PC-9 (cell line): Measurements from ENCODE around the gene LAMA3. TPM values are rescaled to one million over a fixed set of nuclear protein-coding genes. Genes with fewer than 3 reads are reported as not detected.

Source experiments
- BruUV-seq: library from RNA; stranded (reverse); fragments of 400-500 nt; replicated peaks from 2 replicates; lab custom pipeline; 2021; lab: Mats Ljungman, UMichigan
- CTCF ChIA-PET: fragments of 300-600 bp; sonication (Branson Sonifier 250); formaldehyde crosslinking; loops from one replicate; lab custom pipeline; 2022; ENCODE audit warnings: antibody characterized with exemption; lab: Charles Lee
- POLR2A ChIA-PET: fragments of 300-600 bp; sonication (Branson Sonifier 250); formaldehyde crosslinking; loops from one replicate; lab custom pipeline; 2022; ENCODE audit warnings: antibody characterized with exemption; ENCODE audit not compliant: unreplicated experiment; lab: Charles Lee
- DNase-seq, 2 experiments: peaks; one replicate each; pipeline versions ENCODE4 v3.0.0 to v3.0.0-alpha.2; 2015 to 2022; ENCODE audit warnings: mixed read lengths in 1 of 2
- H2AFZ ChIP-seq: fragments of 200-600 bp; sonication (generic); 2 replicates; pipeline ENCODE4 v1.8.1; 2017; ENCODE audit warnings: antibody characterized with exemption
- H3F3A ChIP-seq: fragments of 200-600 bp; sonication (generic); 2 replicates; pipeline ENCODE4 v1.8.1; 2017; ENCODE audit warnings: antibody characterized with exemption, mild to moderate bottlenecking, low read depth; ENCODE audit not compliant: insufficient read depth
- H3K27ac ChIP-seq: fragments of 200-600 bp; sonication (generic); 2 replicates; pipeline ENCODE4 v1.6.1; 2016; ENCODE audit warnings: mixed run types
- H3K27me3 ChIP-seq: fragments of 200-600 bp; sonication (generic); 2 replicates; pipeline ENCODE4 v1.6.1; 2016; ENCODE audit warnings: low read depth, mixed run types; ENCODE audit not compliant: insufficient read depth
- H3K36me3 ChIP-seq: fragments of 200-600 bp; sonication (generic); 2 replicates; pipeline ENCODE4 v1.6.1; 2016; ENCODE audit warnings: low read depth, mixed run types
- H3K4me1 ChIP-seq: fragments of 200-600 bp; sonication (generic); replicated peaks from 2 replicates; pipeline ENCODE4 v1.6.1; 2016; ENCODE audit warnings: mixed run types; ENCODE audit not compliant: insufficient read depth
- H3K4me2 ChIP-seq: fragments of 200-600 bp; sonication (generic); 2 replicates; pipeline ENCODE4 v1.6.1; 2017; ENCODE audit warnings: mixed run types
- H3K4me3 ChIP-seq: fragments of 200-600 bp; sonication (generic); 2 replicates; pipeline ENCODE4 v1.6.1; 2016; ENCODE audit warnings: mixed run types
- H3K79me2 ChIP-seq: fragments of 200-600 bp; sonication (generic); 2 replicates; pipeline ENCODE4 v1.6.1; 2017; ENCODE audit warnings: low read depth, mixed run types
- H3K9me2 ChIP-seq: fragments of 200-600 bp; sonication (generic); 2 replicates; pipeline ENCODE4 v1.8.1; 2017; ENCODE audit warnings: mild to moderate bottlenecking; ENCODE audit not compliant: insufficient read depth
- H3K9me3 ChIP-seq: fragments of 200-600 bp; sonication (generic); 2 replicates; pipeline ENCODE4 v1.8.1; 2016; ENCODE audit warnings: low read depth; ENCODE audit not compliant: insufficient read depth
- H4K20me1 ChIP-seq: fragments of 200-600 bp; sonication (generic); 2 replicates; pipeline ENCODE4 v1.8.1; 2017; ENCODE audit not compliant: insufficient read depth
- CTCF ChIP-seq: fragments of 200-600 bp; sonication (generic); conservative IDR thresholded peaks from 2 replicates; pipeline ENCODE4 v1.6.1; 2017; ENCODE audit warnings: mixed run types, antibody characterized with exemption, mild to moderate bottlenecking, moderate library complexity
- EZH2 ChIP-seq: fragments of 200-600 bp; sonication (generic); IDR thresholded peaks from 2 replicates; pipeline ENCODE4 v1.8.0; 2017; ENCODE audit warnings: antibody characterized with exemption, low read depth
- intact Hi-C: fragments of 100-400 bp; cut with micrococcal nuclease; formaldehyde crosslinking; loops from one replicate; pipeline ENCODE4 v1.10.0; 2022; ENCODE audit not compliant: unreplicated experiment
- total RNA-seq: library from RNA; stranded (reverse); gene quantifications from 2 replicates; pipeline ENCODE4 v1.2.3, GENCODE V29; 2021

Gene LAMA3
- total RNA-seq, 1 experiment from 2014 or later: 44.4 TPM

- intact Hi-C loops: no loop called here
- H3K4me3 ChIP-seq: no peak overlapping the region
- BruUV-seq: no TSS peak
- ChIA-PET CTCF (no interaction called here), POLR2A (no interaction called here)
- no peaks in the 10 kb centered on the region for H3K27me3 ChIP-seq
- no peak overlapping the region for H3K4me2 ChIP-seq
- no peak for DNase-seq
- H3K4me1 ChIP-seq: no peaks in the 10 kb centered on the region
- no peaks in the 10 kb centered on the region for H3K9me3 ChIP-seq
- TF ChIP-seq EZH2: no peak
- no peak for TF ChIP-seq CTCF
- H3K36me3 ChIP-seq: no peaks in the 10 kb centered on the region
- no peak overlapping the region for H3K27ac ChIP-seq
- H3F3A ChIP-seq: no peaks in the 10 kb centered on the region
- H4K20me1 ChIP-seq: no peaks in the 10 kb centered on the region
- no peaks in the 10 kb centered on the region for H3K9me2 ChIP-seq
- H3K79me2 ChIP-seq: no peaks in the 10 kb centered on the region
- no peak overlapping the region for H2AFZ ChIP-seq
Observed at GRCh38 chr18:23967321-23968089, 278.3 kb downstream of the LAMA3 start.

GRCh38 chr18:23968638-23969604, 279.7 kb downstream of the LAMA3 start:
- TF ChIP-seq CTCF: no peak
- no peak for TF ChIP-seq EZH2
- H3K27ac ChIP-seq: no peak overlapping the region
- BruUV-seq: no TSS peak
- no peaks in the 10 kb centered on the region for H3K27me3 ChIP-seq
- intact Hi-C loops: no loop called here
- H3K9me2 ChIP-seq: no peaks in the 10 kb centered on the region
- H3K36me3 ChIP-seq: no peaks in the 10 kb centered on the region
- CTCF ChIA-PET: interaction anchor here (0.7 kb wide), 1 partner anchor 1293 kb away, joined by 3 read pairs; no protein-coding TSS in a partner anchor
- no peaks in the 10 kb centered on the region for H4K20me1 ChIP-seq
- no peaks in the 10 kb centered on the region for H3K9me3 ChIP-seq
- no peaks in the 10 kb centered on the region for H3K4me1 ChIP-seq
- no peak overlapping the region for H3K4me2 ChIP-seq
- POLR2A ChIA-PET: no interaction called here
- H2AFZ ChIP-seq: no peak overlapping the region
- DNase-seq: no peak
- no peaks in the 10 kb centered on the region for H3K79me2 ChIP-seq
- no peak overlapping the region for H3K4me3 ChIP-seq
- no peaks in the 10 kb centered on the region for H3F3A ChIP-seq

GRCh38 chr18:23969664-23970063, 280.4 kb downstream of the LAMA3 start:
- no peak overlapping the region for H3K4me3 ChIP-seq
- CTCF ChIA-PET: no interaction called here
- H2AFZ ChIP-seq: no peak overlapping the region
- POLR2A ChIA-PET: no interaction called here
- no peaks in the 10 kb centered on the region for H3K4me1 ChIP-seq
- no peaks in the 10 kb centered on the region for H3K36me3 ChIP-seq
- no peaks in the 10 kb centered on the region for H3K79me2 ChIP-seq
- no peaks in the 10 kb centered on the region for H4K20me1 ChIP-seq
- H3F3A ChIP-seq: no peaks in the 10 kb centered on the region
- H3K9me3 ChIP-seq: no peaks in the 10 kb centered on the region
- DNase-seq: no peak
- TF ChIP-seq CTCF (no peak), EZH2 (no peak)
- BruUV-seq: no TSS peak
- no peaks in the 10 kb centered on the region for H3K9me2 ChIP-seq
- H3K27ac ChIP-seq: no peak overlapping the region
- no peak overlapping the region for H3K4me2 ChIP-seq
- intact Hi-C loops: no loop called here
- H3K27me3 ChIP-seq: no peaks in the 10 kb centered on the region
